Activated CD4-positive, alpha-beta T cell treated with anti-CD3 and anti-CD28 coated beads, Interleukin-2, amount 50 U/mL, for 24 hours (primary cell): ENCODE results near the gene MT1B.
"Not testable (repeated sequence)": the region's sequence is repeated elsewhere in the genome, so short reads cannot be mapped to it uniquely, and the experiment has no call there.

Source experiments
- DNase-seq, 2 donors: peaks; one replicate each; pipeline ENCODE4 v3.0.0-alpha.2; 2020; ENCODE audit warnings: low read depth in 1 of 2, low spot score in 1 of 2

MT1B gene

DNA sequence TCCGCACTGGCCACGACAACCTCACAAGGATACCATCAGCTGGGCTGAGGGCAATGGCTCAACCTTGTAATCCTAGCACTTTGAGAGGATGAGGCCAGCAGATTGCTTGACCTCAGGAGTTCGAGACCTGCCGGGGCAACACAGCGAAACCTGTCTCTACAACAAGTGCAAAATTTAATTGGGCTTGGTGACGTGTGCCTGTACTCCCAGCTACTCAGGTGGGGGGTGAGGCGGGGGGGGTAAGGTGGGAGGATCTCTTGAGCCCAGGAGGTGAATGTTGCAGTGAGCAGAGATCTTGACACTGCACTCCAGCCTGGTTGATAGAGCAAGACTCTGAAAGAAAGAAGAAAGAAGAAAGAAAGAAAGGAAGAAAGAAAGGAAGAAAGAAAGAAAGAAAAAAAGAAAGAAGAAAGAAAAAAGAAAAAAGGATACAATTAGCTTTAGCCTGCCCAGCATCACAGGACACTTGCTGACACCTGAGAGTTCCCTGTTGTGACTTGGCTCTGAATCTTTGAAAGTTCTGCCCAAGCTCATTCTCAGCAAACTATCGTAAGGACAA, 31.3 kb upstream of the MT1B start:
- no peak for DNase-seq

DNA sequence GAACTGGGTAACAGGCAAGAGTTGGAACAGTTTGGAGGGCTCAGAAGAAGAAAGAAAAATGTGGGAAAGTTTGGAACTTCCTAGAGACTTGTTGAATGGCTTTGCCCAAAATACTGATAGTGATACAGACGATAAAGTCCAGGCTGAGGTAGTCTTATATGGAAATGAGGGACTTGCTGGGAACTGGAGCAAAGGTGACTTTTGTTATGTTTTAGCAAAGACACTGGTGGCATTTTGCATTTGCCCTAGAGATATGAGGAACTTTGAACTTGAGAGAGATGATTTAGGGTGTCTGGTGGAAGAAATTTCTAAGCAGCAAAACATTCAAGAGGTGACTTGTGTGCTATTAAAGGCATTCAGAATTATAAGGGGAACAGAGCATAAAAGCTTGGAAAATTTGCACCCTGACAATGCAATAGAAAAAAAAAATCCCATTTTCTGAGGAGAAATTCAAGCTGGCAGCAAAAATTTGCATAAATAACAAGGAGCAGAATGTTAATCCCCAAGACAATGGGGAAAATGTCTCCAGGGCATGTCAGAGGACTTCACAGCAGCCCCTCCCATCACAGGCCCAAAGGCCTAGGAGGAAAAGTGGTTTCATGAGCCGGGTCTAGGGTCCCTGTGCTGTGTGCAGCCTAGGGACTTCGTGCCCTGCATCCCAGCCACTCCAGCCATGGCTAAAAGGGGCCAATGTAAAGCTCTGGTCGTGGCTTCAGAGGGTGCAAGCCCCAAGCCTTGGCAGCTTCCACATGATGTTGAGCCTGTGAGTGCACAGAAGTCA, 29.8 kb upstream of the MT1B start:
- DNase-seq: not testable (repeated sequence)

DNA sequence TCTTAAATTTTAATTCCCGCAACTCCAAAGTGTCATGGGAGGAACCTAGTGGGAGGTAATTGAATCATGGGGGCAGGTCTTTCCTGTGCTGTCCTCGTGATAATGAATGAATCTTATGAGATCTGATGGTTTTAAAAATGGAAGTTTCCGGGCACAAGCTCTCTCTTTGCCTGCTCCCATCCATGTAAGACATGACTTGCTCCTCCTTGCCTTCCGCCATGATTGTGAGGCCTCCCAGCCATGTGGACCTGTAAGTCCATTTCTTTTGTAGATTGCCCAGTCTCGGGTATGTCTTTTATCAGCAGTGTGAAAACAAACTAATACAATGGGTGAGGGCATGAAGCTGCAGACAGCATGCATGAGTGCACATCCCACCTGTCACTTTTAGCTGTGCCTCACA, 28.5 kb upstream of the MT1B start:
- DNase-seq: not testable (repeated sequence)

DNA sequence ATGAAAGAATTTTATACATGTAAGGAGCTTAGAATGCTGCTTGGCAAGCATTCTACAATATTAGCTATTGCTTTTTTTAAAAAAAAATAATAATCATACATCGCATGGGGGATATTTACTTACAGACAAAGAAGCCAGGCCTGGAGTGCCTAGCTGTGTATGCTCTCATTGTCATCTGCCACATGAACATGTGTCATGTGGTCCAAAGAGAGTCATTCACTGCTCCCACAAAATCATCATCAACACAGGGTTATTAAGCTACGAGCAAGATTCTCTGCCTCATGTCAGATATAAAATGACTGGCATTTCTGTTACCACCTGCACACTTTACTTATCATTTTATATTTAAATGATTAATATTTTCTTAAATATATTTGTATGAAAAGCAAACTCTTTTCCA, 28.0 kb upstream of the MT1B start:
- no peak for DNase-seq

- DNase-seq: peak in 1 of 2 donors; percentile 59
Observed at GRCh38 chr16:56625140-56625942, 26.3 kb upstream of the MT1B start, which contains the start of gene MT1E. MT1E (plus strand) TSS chr16:56625781; CDS start chr16:56625852, 71 bp downstream.

DNA sequence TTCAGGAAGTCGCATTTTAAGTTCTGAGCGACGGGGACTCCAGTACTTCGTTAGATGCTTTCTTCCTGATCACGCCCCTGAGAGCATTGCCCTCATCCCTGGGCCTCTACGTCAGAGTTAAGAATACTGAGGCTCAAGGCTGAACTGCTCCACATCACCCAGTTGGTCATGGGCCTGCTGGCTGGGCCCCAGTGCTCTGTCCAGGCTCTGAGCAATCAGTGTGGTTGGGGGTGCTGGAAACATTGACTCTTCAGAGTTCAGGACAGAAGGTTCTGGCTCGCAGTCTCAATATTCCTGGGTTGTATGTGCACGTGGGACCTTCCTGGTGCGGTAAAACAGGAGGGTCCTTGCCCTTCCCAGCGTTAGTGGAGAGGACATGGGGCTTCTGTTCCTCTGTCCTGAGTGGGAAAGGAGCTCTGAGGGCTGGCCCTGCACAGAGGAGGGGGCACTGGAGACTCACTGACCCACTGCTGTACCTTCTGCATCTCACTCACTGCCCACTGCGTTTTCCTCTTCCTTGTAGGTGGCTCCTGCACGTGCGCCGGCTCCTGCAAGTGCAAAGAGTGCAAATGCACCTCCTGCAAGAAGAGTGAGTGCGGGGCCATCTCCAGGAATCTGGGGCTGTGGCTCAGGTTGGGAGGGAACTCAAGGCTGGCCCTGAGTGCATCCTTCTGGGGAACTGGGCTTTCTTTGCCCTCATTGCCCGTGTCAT, 25.6 kb upstream of the MT1B start:
- no peak for DNase-seq

DNA sequence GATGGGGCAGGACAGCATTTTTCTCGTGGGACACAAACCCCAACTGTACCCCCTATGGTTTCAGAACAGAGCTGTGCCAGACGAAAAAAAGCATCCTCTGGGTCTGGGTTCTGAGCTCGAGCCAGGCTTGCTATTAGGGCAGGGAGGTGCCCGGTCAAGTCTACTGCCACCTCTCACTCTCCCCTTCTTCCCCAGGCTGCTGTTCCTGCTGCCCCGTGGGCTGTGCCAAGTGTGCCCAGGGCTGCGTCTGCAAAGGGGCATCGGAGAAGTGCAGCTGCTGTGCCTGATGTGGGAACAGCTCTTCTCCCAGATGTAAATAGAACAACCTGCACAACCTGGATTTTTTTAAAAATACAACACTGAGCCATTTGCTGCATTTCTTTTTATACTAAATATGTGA, 25.0 kb upstream of the MT1B start:
- no peak for DNase-seq

GRCh38 chr16:56628486-56629350, 23.0 kb upstream of the MT1B start:
- no peak for DNase-seq

- DNase-seq: no peak
Observed at GRCh38 chr16:56629531-56629930, 22.2 kb upstream of the MT1B start.

GRCh38 chr16:56630134-56630533, 21.6 kb upstream of the MT1B start:
- no peak for DNase-seq

DNA sequence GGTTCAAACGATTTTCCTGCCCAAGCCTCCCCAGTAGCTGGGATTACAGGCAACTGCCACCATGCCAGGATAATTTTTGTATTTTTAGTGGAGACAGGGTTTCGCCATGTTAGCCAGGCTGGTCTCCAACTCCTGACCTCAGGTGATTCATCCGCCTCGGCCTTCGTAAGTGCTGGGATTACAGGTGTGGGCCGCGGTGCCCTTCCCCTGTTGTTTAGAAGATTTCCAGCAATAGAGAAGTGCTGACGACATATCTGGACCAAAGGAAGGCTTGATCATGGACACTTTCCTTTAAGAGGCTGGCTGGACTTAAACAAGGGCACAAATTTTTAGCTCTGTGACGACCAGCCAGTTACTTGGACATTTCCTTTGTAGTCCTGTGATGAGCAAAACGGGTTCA, 20.5 kb upstream of the MT1B start:
- DNase-seq: no peak

- no peak for DNase-seq
Observed at GRCh38 chr16:56631832-56632155, 19.9 kb upstream of the MT1B start.

DNA sequence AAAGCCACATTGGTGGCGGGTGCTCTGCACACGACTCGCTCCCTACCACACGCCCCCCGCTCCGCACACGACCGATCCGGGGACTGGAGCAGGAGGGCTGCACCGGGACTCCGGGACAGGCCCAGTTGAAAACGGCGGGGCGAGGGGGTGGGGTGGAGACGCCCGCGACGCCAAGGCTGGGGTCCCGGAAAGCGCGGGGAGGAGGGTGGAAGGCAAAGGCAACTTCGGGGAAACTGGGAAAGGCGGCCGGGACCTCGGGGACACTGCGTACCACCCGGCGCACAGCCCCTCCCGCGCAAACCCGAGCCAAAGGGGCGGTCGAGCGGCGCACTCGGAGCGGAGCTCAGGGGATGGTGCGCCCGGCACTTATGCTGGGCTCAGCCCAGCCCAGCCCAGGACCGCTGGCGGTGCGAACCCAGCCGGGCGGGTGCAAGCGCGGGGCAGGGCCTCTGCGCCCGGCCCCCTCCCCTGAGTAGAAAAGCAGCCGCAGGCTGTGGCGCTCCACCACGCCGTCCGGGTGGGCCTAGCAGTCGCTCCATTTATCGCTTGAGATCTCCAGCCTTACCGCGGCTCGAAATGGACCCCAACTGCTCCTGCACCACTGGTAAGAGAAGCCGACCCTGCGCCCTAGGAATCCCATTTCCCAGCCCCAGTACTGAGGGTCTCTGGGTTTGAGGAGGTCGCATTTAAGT, 19.4 kb upstream of the MT1B start, which contains the start of gene MT1M:
MT1M (plus strand) TSS at position 504 of the 692 bp plus-strand sequence; CDS start at position 577, 73 bp downstream.
- no peak for DNase-seq

- no peak for DNase-seq
Observed at GRCh38 chr16:56632848-56633365, 18.8 kb upstream of the MT1B start.

- no peak for DNase-seq
Observed at GRCh38 chr16:56633535-56633934, 18.2 kb upstream of the MT1B start.

- DNase-seq: no peak
Observed at GRCh38 chr16:56634715-56635440, 16.8 kb upstream of the MT1B start.

DNA sequence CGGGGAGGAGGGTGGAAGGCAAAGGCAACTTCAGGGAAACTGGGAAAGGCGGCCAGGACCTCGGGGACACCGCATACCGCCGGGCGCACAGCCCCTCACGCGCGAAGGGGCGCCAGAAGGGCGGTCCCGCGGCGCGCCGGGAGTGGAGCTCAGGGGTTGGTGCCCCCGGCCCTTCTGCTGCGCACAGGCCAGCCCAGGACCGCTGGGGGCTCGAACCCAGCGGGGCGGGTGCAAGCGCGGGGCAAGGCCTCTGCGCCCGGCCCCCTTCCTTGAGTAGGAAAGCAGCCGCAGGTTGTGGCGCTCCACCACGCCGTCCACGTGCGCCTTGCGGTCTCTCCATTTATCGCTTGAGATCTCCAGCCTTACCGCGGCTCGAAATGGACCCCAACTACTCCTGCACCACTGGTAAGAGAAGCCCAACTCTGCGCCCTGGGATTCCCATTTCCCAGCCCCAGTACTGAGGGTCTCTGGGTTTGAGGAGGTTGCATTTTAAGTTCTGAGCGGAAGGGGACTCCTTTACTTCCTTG, 16.2 kb upstream of the MT1B start:
- no peak for DNase-seq

- no peak for DNase-seq
Observed at GRCh38 chr16:56636616-56637413, 14.9 kb upstream of the MT1B start.
